Stimulated activated CD8-positive, alpha-beta memory T cell treated with anti-CD3 and anti-CD28 coated beads, Interleukin-2, amount 100 ng/mL, for 1 hour (primary cell): Measurements from ENCODE around the gene ZNF839.
A peak's percentile ranks its signal among the peaks of the same experiment; 100 is the strongest.
"Not testable (repeated sequence)": the region's sequence is repeated elsewhere in the genome, so short reads cannot be mapped to it uniquely, and the experiment has no call there.

Experiments used
- DNase-seq, 2 donors: peaks; one replicate each; pipeline ENCODE4 v3.0.0-alpha.2; 2020; ENCODE audit warnings: low read depth in 2 of 2

The ZNF839 gene

DNA sequence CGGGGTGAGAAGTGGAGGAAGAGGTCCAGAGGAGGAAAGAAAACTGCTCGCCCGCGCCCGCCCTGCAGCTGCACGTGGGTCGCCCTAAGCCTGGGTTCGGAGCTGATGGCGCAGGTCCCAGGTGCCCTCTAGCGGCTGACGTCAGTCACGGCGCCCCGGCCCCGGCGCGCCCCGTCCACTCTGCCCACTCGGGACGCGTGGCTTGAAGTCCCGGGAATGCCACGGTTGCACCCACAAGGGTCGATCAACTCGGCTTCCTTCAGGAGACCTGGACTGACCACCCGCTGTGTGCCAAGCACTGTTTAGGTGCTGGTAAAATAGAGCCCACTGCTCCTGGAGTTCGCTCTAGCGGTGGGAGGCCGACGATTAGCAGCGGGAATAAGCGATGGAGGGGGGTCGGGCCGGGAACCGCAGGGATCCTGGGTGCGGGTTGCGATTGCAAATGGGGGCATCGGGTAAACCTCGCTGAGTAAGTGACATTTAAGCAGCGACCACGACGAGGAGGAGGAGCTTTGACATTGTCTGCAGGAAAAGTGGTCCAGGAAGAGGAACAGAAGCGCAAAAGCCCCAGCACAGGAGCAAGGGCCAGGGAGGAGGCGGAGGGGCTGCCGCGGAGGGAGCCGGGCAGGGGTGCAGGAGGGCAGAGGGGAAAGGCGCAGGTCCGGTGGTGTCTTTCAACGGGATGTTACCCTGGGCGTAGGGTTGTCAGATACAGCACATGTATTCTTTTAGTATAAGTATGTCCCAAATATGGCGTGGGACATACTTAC lies 5.1 kb upstream of the ZNF839 start:
- DNase-seq: peak; percentile 61 to 76

DNA sequence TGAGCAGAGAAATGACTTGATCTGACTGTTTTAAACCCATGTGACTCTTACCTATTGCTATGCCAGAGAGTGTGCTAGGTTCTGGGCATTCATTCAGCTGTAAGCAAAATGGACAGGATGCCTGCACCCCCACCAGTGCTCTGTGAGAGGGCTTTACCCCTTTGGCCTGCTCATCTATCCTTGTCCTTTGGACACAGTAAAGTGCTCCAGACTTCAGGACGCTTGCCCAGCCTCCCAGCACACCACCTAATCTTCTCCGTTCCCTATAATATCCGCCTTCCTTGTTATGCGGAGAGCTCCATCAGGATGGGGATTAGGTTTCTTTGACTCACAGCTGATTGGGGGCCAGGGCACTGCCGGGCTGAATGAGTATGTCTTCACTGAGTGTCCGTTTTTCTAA lies 4.4 kb upstream of the ZNF839 start:
- no peak for DNase-seq

DNA sequence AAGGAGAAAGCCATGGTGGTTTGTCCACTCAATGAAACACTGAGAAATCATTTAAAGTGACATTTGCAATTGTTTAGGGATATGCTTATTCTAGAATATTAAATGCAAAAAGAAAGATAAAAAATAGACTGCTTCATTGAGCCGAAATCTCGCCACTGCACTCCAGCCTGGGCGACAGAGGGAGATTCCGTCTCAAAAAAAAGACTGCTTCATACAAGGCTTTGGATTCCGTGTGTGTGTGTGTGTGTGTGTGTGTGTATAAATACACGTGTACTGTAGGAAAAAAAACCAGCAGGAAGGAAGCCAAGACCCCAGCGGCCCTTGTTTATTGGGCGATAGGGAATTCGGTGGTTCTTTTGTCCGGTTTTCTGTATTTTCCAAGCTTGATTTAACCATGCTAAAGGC lies 3.2 kb upstream of the ZNF839 start:
- DNase-seq: no peak

DNA sequence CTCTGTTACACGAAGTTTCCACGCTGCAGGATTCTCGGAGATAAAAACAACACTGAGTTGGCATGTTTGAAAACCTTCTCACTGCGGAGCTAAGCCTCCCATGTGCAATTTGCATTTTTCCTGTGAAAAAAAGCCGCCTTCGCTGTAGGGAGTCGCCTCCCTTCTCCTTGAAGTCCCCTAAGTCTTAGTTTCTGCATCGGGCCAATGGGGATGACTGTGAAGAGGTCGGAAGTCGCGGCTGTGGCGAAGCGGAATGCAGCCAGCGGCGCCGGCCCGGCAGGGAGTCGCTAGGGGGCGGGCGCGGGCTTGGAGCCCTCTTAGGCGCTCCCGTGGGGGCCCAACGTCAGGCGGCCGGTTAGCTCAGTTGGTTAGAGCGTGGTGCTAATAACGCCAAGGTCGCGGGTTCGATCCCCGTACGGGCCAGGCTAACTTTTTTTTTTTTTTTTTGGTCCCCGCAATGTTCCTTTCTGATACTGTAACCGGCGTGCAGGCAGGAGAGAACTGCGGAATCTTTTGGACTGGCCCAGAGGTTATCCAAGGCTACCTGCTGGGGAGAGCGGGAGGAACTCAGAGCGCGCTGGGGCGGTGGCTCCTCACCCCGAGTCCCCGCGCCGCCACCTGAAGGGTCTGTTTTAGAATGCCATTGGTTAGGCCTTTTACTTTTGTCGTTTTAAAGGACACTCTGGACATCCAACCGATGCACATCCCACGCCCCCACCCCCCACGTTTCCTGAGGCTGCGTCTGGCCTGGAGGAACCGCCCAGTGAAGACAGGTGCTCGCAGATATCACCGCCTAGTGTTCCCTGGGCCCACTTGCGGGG lies 2.6 kb upstream of the ZNF839 start:
- peak; percentile 92 to 98 for DNase-seq

DNA sequence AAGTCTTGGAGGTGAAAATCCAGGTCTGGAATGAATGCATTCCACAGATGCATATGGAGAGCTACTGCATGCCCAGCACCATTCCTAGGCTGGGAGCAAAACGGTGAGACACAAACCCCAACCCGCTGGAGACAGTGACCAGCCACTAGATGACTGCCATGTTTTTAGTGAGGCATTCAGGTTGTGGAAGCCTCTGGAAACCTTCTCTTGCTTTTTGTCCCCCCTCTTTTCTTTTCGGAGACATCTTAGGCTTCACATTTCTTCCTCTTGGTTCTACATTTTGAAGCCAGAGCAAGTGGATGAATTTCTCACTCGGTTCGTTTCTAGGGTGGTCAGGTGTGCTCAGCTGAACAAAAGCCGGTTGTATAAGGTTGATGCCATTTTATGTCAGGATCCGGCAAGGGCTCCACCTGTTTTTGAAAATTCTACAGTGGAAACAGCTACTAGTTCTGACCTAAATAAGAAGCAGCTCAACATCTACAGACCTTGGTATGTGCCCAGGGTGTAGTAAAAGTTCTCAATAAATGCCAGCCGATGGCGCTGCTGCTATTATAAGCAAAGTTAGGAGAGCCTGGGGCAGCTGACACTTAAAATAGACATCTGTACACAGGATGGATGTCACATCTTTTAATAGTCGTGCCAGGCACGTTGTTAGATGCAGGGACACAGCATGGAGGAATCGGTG lies 1.8 kb upstream of the ZNF839 start:
- no peak for DNase-seq

DNA sequence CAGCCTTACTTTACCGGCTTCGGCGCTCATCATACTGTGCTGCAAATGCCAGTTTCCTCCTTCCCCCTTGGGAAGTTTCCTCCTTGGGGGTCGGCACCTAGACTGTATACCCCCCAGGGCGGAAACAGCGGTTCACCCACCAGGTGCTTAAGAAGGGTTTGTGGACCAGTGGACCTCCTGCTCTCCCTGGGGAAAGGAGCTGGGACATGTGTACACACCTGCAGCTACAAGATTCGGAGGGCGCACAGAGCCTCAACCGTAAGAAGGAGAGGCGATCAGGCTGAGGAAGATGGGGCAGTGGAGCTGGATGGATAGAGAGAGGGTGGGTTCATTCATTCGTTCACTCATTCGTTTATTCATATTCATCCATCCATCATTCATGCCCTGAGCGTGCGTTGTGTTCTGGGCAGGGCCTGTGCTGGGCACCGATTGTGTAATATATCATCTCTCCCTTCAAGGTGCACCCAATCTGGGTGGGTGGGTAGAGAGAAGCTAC lies 717 bp upstream of the ZNF839 start:
- no peak for DNase-seq

DNA sequence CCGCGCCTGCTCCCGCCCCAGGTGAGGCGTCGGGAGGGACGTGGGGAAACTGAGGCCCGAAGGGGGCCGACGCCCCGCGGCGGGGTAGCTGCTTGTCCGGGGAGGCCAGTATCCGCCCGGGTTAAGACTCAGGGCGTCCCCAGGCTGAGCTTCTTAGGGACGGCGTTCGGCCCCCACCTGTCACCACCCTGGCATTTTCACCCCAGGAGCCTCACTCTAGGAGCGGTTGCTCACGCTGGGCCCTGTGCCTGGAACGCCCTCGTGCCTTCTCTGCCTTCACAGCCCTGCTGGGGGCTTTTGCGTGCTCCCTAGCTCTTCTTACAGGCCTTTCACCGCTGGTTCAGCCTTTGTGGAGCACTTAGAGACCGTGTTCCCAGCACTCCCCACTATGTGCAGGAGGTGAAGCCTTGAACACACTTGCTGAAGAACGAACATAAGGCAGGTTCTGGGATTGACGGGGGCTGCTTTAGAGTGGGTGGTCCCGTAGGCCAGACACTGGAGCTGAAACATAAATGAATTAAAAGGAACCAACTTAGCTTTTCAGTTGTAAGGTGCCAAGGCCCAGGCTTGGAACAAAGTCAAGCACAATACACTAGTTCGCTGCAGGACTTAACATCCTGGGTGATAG lies 601 bp downstream of the ZNF839 start:
- peak in 1 of 2 donors; percentile 12 for DNase-seq

DNA sequence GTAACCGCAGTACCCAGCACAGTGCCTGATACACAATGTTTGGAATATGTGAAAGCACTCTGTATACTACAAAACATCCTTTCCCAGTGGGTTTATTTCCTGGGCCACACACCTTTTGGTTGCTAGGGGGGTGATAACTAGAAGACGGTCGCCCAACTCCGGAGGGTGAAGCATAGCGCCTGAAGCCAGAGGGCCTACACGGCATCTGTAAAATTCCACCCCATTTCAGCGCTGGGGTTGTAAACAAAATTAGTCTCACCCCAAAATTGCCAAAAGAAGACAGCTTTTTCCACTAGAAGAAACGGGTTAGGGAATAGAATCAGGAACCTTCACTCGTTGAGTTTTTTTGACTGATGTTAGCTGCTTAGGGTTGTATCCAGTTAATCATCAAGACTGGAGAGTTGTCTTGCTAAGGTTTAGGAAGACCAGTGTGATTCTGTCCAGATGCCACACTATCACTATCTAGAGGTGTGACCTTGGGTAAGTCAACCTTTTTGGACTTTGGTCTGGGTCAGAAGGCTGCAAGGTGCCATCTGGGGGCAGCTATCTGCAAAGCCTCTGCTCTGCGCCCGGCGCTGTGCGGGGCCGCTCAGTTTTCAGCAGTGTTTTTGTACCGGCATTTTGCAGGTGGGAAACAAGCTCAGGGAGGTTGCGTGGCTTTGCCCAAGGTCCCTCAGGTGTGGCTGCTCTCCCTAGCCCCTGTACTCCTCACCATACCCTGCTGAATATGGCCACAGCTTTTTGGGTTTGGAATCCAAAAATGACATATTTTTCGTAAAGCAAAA lies 1.3 kb downstream of the ZNF839 start:
- DNase-seq: no peak

DNA sequence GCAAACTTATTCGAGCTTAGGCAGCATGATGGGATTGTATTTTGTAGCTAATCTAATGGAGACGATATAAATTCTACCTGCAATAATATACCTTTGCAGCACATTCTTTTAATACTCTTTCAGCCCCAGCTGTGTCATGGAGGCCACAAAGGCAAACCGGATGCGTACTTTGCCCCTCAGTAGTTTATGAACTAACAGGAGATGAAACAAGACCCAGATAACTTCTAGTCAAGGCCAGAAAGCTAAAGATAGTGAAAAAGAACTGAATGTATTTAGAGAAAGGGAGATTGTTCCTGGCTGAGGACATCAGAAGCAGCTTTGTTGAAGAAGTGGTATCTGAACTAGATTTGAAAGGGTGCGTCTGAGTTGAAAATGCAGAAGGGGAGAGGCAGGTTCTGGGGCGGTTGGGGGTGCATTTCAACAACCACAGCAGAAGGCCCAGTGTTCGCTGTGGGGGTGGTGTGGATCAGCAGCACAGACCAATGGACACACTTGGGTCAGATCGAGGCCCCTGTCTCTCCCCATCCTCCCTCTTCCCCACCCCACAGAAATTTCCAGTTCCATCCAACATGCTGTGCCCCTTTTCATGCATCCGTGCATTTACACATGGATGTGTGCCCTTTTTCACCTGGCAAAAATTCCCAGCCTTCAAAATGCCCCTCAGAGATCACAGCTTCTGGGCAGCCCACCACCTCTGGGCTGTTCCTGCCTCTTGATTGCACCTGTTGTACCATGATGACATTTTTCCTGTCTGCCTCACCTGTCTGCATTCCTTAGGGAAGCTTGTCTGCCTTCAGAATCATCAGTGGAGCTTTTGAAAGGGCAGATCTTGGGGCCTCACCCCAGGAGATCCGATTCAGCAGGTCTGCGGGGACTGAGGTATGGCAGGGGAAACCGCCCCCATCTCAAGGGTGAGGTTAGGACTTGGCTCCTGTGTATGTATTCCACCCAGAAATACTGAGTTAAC lies 2.2 kb downstream of the ZNF839 start:
- DNase-seq: no peak

DNA sequence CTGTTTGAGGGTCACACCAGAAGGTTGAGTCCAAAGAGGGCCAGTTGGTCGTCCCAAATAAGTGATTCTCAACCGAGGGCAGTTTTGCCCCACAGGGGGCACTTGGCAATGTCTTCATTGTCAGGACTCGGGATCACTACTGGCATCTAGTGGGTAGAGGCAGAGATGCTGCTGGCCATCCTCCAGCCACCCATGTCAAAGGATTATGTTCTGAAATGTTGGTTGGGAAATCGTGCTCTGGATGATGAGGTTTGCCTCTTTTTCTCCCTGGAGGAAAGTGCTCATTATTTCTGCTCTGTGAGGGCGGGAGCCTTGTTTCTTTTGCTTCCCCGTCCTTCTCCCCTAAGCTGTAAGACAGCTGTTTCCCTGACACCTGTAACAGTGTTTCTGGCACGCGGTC lies 3.6 kb downstream of the ZNF839 start:
- DNase-seq: no peak

DNA sequence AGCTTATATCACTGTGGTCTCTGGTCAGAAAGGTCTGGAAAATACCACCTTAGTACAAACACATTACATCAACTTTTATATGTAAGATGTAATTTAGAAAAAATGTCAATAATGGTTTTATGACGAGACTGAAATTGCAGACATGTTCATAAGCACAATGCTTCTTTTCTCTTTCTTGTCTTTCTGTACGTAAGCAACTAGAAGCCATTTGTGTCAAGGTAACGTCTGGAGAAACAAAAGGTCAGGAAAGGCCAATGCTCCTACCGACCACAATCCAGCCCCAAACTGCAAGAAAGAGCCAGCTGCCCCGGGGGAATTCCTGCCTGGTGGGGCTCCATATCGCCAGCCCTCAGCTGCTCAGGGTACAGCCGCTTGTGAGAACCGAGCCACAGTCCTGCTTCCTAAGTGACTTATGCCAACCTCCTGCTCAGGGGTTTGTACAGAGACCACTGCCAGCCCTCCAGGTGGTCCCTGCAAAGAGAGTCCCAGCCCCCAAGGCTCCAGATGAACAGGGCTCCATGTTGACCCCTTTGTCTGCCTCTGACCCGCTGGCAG lies 6.3 kb downstream of the ZNF839 start:
- no peak for DNase-seq

DNA sequence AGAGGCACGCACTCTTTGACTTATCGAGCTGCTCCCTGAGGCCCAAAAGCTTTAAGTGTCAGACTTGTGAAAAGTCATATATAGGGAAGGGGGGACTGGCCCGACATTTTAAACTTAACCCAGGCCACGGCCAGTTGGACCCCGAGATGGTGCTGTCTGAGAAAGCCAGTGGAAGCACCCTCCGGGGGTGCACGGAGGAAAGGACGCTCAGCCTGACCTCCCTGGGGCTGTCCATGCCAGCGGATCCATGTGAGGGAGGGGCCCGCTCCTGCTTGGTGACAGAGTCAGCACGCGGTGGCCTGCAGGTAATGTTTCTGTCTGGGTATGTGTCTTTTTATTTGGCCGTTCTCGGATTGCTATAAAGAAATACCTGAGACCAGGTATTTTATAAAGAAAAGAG lies 7.0 kb downstream of the ZNF839 start:
- DNase-seq: no peak

DNA sequence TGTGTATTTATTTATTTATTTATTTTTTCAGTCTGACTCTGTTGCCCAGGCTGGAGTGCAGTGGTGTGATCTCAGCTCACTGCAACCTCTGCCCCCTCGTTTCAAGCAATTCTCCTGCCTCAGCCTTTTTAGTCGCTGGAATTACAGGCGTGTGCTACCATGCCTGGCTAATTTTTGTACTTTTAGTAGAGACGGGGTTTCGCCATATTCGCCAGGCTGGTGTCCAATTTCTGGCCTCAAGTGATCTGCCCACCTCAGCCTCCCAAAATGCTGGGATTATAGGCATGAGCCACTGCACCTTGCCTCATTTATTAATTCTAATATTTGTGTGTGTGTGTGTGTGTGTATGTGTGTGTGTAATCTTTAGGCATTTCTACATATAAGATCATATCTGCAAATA lies 9.8 kb downstream of the ZNF839 start:
- not testable (repeated sequence) for DNase-seq

DNA sequence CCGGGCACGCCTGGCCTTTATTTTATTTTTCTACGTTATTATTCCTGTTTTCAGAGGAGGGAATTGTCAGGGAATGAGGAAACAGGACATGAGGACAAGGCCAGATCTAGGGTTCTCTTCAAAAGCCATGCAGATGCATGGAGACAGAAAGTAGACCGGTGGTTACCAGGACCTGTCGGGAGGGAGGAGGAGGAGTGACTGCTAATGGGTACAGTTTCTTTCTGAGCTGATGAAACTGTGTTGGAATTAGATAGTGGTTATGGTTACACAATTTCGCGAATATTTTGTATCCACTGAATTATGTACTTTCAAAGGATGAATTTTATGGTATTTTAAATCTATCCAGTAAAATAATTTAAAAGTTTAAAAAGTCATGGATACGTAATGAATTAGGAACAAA lies 11.3 kb downstream of the ZNF839 start:
- no peak for DNase-seq

DNA sequence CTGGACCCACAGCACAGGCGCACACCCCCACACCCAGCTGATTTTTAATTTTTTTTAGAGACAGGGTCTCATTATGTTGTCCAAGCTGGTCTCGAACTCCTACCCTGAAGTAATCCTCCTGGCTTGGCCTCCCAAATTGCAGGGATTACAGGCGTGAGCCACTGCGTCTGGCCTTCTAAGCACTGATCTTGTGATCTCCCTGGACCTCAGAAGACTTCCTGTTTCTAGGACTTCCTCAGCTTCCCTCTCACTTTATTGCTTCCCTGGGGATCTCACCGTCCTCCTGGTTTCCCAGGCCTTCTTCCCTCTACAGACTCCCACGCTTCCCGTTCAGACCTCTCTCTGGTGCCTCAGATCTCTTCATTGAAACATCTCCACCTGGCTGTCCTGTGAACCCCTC lies 13.8 kb downstream of the ZNF839 start:
- no peak for DNase-seq

DNA sequence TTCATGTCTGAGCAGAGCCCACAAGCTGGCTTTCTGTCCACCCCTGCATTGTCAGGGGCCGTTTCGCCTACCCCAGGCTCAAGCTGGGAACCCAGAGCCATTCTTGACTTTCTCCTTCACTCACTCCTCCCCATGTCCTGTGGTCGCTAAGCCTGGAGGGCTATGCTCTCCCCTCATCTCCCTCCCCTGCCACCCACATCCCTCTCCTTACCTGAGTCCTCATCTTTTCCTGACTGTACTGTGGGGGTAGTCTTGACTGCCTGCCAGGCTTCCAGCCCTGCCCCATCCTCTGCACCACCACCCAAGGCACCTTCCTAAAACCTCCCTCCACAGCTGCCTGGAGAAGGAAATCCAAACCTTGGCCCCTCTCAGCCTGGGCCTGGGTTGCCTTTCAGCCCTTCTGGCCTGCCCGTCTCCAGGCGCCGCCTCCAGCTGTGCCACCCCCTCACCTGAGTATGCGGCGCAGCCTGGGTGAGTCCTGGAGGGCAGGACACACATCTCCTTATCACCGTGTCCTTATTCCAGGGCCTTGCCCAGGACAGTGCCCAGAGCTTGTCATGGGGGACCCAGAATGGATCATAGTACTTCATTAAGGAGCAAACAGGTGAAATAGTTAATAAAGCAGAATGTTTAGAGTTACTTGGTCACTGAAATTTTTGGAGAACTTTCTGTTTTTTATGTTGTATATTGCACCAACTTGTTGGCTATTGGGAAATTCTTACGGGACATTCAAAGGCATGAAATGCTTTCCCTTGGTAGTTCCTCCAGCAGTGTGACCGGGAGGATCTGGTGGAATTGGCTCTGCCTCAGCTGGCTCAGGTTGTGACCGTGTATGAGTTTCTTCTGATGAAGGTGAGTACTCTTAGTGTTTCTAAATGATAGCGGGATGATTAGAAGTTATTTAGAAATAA lies 14.5 kb downstream of the ZNF839 start:
- no peak for DNase-seq

DNA sequence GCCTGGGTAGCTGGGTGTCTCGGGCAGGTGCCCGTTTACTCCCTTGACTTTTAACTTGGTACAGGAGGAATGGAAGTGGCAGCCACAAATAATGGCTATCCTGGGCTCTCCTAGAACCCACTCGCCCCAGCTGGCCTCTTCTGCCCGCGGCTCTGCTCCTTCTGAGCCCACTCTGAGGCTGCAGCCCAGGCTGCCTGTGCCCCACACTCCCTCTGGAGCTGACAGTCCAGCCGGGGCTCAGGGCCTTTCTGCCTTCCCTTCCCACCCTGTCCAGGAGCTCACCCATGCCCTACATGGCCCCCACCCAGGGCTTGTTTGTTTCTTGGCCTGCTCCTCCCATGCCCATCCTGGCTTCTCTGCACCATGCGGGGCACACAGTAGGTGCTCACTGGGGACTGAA lies 15.6 kb downstream of the ZNF839 start:
- DNase-seq: no peak

DNA sequence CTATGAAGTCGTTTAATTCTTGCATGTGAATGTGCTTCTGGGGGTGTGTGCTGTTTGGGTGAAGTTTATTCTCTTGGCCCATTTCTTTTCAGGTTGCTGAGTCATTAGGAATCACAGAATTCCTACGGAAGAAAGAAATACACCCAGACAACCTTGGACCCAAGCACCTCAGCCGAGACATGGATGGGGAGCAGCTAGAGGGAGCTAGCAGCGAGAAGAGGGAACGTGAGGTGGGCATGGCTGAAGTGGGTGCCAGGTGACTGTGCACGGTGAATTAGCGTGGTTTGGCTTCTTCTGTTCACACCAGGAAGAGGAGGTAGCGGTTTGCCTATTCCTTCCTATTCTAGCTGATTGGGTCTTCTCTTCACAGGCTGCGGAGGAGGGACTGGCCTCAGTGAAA lies 19.2 kb downstream of the ZNF839 start:
- DNase-seq: no peak

DNA sequence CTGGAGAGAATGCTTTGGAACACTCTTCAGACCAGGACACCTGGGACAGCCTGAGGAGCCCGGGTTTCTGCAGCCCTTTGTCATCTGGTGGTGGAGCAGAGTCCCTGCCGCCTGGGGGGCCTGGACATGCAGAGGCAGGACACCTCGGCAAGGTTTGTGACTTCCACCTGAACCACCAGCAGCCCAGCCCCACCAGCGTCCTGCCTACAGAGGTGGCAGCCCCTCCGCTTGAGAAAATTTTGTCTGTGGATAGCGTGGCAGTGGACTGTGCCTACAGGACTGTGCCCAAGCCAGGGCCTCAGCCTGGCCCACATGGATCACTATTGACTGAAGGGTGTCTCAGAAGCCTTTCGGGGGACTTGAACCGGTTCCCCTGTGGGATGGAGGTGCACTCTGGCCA lies 22.0 kb downstream of the ZNF839 start:
- no peak for DNase-seq
